ES-I3 (cell line): ENCODE data around the gene RPS26.
"Not testable (repeated sequence)": the region's sequence is repeated elsewhere in the genome, so short reads cannot be mapped to it uniquely, and the experiment has no call there.

Source experiments
- H3K36me3 ChIP-seq: 2 replicates; pipeline ENCODE4 v1.6.1; 2013; ENCODE audit warnings: mild to moderate bottlenecking, low read length, control low read depth, moderate library complexity; ENCODE audit not compliant: insufficient read depth
- H3K4me1 ChIP-seq: 2 replicates; pipeline ENCODE4 v1.6.1; 2013; ENCODE audit warnings: mild to moderate bottlenecking, control low read depth, low read length; ENCODE audit not compliant: insufficient read depth
- H3K9ac ChIP-seq: 2 replicates; pipeline ENCODE4 v1.6.1; 2013; ENCODE audit warnings: low read depth, mild to moderate bottlenecking, low read length, moderate library complexity
- H3K9me3 ChIP-seq: 2 replicates; pipeline ENCODE4 v1.6.1; 2013; ENCODE audit warnings: mild to moderate bottlenecking, low read length, moderate library complexity; ENCODE audit not compliant: control insufficient read depth, insufficient read depth

Gene RPS26

DNA sequence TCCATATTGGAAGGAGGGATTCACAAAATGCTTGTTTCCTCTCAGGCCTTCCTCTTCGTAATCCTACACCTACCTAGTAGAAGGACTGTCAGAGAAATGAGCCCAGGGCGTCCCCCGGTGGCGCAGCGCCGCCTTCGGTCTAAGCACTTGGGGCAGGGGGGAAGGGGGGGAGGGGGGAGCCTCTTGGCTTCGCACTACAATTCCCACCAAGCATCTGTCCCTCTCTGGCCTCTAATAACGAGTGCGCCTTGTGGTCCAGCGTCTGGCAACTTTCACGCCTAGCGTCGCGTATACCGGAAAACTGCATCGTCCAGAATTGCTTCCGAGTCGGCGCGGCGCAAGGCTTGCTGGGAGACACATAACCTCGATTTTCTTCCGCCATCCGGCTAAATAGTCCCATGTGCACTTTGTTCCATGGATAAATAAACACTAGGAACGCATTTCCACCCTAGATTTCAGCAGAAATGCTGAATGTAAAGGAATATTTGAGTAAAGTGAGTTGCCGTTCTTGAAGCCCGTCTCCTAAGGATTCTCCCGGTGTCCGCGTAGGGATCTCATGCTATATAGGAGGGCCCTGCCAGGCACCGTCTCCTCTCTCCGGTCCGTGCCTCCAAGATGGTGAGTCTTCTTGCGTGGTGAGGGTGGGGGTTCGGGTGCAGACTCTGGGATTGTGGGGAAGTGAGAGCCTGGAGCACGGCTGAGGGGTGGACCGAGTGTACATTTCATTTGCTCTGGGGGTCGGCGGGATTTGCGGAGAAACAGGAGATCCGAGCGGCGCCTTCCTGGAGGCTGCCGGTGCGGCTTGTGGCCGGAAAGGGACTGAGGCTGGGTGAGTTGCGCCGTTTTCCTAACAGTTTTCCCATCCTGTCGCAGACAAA, at the start of gene RPS26:
RPS26 (plus strand) TSS at position 367 of the 878 bp plus-strand sequence; CDS start at position 616, 249 bp downstream.
- Histone ChIP-seq H3K9me3 (no peaks in the 10 kb centered on the region), H3K36me3 (peaks cover 14% of the 10 kb centered on the region), H3K4me1 (peaks cover 5% of the 10 kb centered on the region; the same call in 1 of the 2 replicates)

GRCh38 chr12:55993230-55993853, 48.4 kb upstream of the RPS26 start:
- H3K36me3 ChIP-seq: peaks cover 27% of the 10 kb centered on the region
- H3K4me1 ChIP-seq: peaks cover 3% of the 10 kb centered on the region; the same call in 1 of the 2 replicates

More for the DNA sequence above, at the start of gene RPS26:
- H3K9ac ChIP-seq: peak within 1 kb of the TSS; percentile 98

GRCh38 chr12:55995366-55995765, 46.4 kb upstream of the RPS26 start:
- H3K9me3 ChIP-seq: no peaks in the 10 kb centered on the region
- no peak overlapping the region for H3K9ac ChIP-seq
- H3K4me1 ChIP-seq: peaks cover 3% of the 10 kb centered on the region; the same call in 1 of the 2 replicates
- H3K36me3 ChIP-seq: peaks cover 21% of the 10 kb centered on the region

More at GRCh38 chr12:55993230-55993853, 48.4 kb upstream of the RPS26 start:
- Histone ChIP-seq H3K9me3 (no peaks in the 10 kb centered on the region), H3K9ac (no peak overlapping the region)

GRCh38 chr12:55996201-55996714, 45.5 kb upstream of the RPS26 start:
- H3K9ac ChIP-seq: peak overlapping the region; percentile 49; the same call in 1 of the 2 replicates
- peaks cover 3% of the 10 kb centered on the region; the same call in 1 of the 2 replicates for H3K4me1 ChIP-seq
- peaks cover 12% of the 10 kb centered on the region for H3K36me3 ChIP-seq
- H3K9me3 ChIP-seq: no peaks in the 10 kb centered on the region

DNA sequence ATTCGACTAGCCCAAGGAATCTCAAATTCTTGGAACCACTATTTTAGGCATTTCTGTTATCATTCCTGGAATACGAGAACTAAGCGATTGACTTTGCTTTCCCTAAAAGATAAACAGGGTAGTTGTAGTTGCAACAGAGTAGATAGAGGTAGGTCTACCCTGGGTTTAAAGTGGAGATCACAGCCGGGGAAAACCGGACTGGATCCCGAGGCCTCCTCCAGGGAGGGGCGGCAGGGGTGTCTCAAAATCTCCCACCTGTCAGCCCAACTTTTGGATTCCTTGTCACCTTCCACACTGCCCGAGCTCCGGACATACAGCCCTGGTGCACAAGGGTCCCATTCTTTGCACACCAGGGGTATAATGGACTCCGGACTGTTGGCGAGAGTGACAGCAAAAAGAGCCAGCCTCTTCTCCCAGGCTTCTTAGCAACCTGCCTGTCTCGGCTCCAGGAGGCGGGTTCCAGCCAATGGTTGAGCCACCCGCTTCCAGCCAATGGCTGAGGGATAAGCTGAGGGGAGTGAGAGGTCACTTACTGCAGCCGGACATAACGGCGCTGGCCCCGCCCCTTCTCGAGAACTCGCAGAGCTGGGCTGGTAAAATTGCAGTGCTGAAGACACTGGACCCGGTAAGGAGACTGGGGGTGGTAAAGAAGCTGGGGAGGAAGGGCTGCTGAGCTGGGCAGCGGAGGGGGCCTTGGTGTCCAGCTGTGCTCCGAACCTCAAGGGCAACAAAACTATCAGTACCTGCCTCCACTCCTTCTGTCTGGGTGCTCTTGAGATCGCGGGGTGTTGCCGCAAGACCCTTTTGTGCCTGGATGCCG, 44.8 kb upstream of the RPS26 start, which contains the start of gene SUOX:
SUOX (plus strand) TSS at position 562 of the 820 bp plus-strand sequence. CDS start 4,946 bp downstream, outside the sequence.
- Histone ChIP-seq H3K36me3 (peaks cover 11% of the 10 kb centered on the region), H3K9ac (peak within 1 kb of the TSS; percentile 85), H3K9me3 (no peaks in the 10 kb centered on the region), H3K4me1 (peaks cover 3% of the 10 kb centered on the region; the same call in 1 of the 2 replicates)

- peaks cover 11% of the 10 kb centered on the region for H3K36me3 ChIP-seq
- H3K9me3 ChIP-seq: no peaks in the 10 kb centered on the region
- peaks cover 3% of the 10 kb centered on the region; the same call in 1 of the 2 replicates for H3K4me1 ChIP-seq
- H3K9ac ChIP-seq: peak overlapping the region; percentile 85
These were observed 44.2 kb upstream of the RPS26 start for GRCh38 chr12:55997535-55997859.

- H3K4me1 ChIP-seq, H3K36me3 ChIP-seq, H3K9ac ChIP-seq, H3K9me3 ChIP-seq: not testable (repeated sequence)
These were observed 42.2 kb upstream of the RPS26 start for GRCh38 chr12:55999522-55999921.

DNA sequence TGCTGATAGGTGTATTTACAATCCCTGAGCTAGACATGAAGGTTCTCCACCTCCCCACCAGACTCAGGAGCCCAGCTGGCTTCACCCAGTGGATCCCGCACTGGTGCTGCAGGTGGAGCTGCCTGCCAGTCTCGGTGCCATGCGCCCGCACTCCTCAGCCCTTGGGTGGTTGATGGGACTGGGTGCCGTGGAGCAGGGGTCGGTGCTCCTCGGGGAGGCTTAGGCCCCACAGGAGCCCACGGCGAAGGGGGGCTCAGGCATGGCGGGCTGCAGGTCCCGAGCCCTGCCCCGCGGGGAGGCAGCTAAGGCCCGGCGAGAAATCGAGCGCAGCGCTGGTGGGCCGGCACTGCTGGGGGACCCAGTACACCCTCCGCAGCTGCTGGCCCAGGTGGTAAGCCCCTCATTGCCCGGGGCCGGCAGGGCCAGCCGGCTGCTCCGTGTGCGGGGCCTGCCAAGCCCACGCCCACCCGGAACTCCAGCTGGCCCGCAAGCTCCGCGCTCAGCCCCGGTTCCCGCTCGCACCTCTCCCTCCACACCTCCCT, 41.6 kb upstream of the RPS26 start:
- H3K9me3 ChIP-seq, H3K36me3 ChIP-seq, H3K9ac ChIP-seq, H3K4me1 ChIP-seq: not testable (repeated sequence)

DNA sequence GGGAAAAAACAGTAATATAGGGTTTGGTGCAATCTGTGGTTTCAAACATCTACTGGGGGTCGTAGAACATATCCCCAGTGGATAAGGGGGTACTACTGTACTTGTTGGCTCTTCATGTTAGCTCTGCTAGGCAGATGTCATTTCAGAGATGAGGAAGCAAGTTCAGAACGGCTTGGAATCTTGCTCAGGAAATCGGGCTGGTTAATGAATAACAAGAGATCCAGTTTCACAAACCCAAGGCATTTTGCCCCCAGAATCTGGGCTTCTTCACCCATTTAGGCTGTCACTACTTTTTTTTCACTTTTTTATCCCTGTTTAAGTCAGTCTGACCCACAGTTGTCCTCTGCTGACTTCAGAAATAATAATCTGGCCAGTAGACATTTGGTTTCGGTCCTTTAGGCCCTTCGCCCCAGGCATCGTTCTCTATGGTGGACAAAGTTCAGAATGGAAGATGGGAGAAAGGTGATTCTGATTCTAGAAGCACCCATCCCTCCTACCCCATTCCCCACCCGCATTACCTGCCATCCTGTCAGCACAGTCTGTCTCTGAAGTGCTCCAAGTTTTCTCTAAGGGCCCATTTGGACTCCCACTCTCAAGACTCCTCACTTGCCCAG, 40.1 kb upstream of the RPS26 start:
- H3K36me3 ChIP-seq: no peaks in the 10 kb centered on the region
- H3K9me3 ChIP-seq: no peaks in the 10 kb centered on the region
- H3K9ac ChIP-seq: no peak overlapping the region
- peaks cover 3% of the 10 kb centered on the region; the same call in 1 of the 2 replicates for H3K4me1 ChIP-seq

GRCh38 chr12:56003376-56003775, 38.3 kb upstream of the RPS26 start:
- not testable (repeated sequence) for H3K36me3 ChIP-seq, H3K4me1 ChIP-seq, H3K9me3 ChIP-seq, H3K9ac ChIP-seq

GRCh38 chr12:56004211-56004610, 37.5 kb upstream of the RPS26 start:
- Histone ChIP-seq H3K9me3 (no peaks in the 10 kb centered on the region), H3K4me1 (no peaks in the 10 kb centered on the region), H3K36me3 (no peaks in the 10 kb centered on the region), H3K9ac (no peak overlapping the region)

DNA sequence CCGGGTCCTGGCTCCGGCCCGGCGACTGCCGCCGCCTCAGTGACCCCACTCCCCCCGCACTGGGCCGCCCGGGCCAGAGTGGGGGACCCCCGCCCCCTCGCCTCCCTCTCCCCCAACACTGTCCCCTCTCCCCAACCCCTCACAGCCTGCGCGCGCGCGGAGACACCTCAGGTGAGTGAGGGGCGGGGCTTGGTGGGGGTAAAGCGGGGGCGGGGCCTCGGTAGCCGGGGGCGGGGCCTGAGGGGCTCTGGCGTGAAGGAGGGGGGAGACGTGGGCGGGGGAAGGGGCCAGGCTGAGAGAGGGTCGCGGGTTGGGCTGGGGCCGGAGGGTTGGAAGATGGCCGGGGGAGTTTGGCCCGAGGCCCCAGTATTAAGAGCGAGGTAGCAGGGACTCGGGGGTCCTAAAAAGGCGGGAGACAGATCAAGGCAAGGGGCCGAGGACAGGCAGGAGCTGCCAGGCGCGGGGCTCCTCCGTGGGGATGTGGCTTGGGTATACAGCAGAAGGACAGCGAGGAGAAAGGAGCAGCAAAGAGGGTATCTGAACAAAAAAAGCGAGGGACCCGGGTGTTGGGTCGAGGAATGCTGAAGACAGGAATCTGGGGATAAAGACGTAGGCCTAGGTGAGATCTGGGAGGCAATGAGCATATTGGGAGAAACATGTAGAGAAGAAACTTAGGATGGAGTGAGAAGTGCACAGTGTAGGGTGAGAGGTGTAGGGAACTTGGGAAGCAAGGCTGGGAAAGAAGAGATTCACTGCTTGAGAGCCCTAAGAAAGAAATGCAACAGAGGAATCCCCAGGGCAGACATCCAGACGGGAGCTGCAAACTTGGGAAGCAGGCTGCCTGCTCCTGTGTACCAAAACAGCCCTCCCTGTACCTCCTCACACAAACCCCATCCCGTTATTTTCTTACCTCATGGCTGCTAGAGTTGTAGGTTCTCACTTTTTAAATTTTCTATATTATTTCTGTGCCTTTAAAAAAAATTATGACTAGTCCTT, 33.9 kb upstream of the RPS26 start:
- Histone ChIP-seq H3K36me3 (no peaks in the 10 kb centered on the region), H3K9ac (peak overlapping the region; percentile 88), H3K4me1 (no peaks in the 10 kb centered on the region), H3K9me3 (no peaks in the 10 kb centered on the region)
